Keratinocyte (primary cell): ENCODE data around the gene UCN3. TPM values are rescaled to one million over a fixed set of nuclear protein-coding genes. Genes with fewer than 3 reads are reported as not detected.

Experiments
- DNase-seq: peaks from one replicate; pipeline ENCODE4 v3.0.0-alpha.2; 2011; ENCODE audit warnings: low read depth, missing footprints, low spot score
- FAIRE-seq: peaks from 2 replicates; lab custom pipeline; 2011; peaks lifted over from hg19 to GRCh38; lab: Jason Lieb, UNC
- H2AFZ ChIP-seq: 2 replicates; pipeline ENCODE4 v1.6.0; 2012; ENCODE audit warnings: low read length, control low read depth, inconsistent platforms; ENCODE audit not compliant: control insufficient read depth
- H3K27ac ChIP-seq: 2 replicates; pipeline ENCODE4 v1.5.1; 2011; ENCODE audit warnings: low read length; ENCODE audit not compliant: control insufficient read depth, insufficient read depth
- H3K27me3 ChIP-seq: 3 replicates; pipeline ENCODE4 v1.6.0; 2011; ENCODE audit warnings: low read length; ENCODE audit not compliant: control insufficient read depth, insufficient read depth; ENCODE audit errors: extremely low read depth
- H3K36me3 ChIP-seq, 2 experiments: 2 replicates in 1 of 2; 3 replicates in 1 of 2; pipeline ENCODE4 v1.5.1; 2011; ENCODE audit warnings: low read length in 2 of 2, mild to moderate bottlenecking in 1 of 2; ENCODE audit not compliant: control insufficient read depth in 2 of 2, insufficient read depth in 2 of 2; ENCODE audit errors: extremely low read depth in 1 of 2
- H3K4me1 ChIP-seq: 3 replicates; pipeline ENCODE4 v1.5.1; 2011; ENCODE audit warnings: low read length; ENCODE audit not compliant: control insufficient read depth, insufficient read depth; ENCODE audit errors: extremely low read depth
- H3K4me2 ChIP-seq: 3 replicates; pipeline ENCODE4 v1.6.0; 2011; ENCODE audit warnings: low read depth, low read length; ENCODE audit not compliant: control insufficient read depth, insufficient read depth; ENCODE audit errors: extremely low read depth
- H3K4me3 ChIP-seq, 3 experiments: fragments of 200-600 bp in 1 of 3; sonication (generic) in 1 of 3; 2 replicates in 2 of 3; 3 replicates in 1 of 3; pipeline ENCODE4 v1.5.1; 2011 to 2016; ENCODE audit warnings: low read length in 3 of 3, mild to moderate bottlenecking in 3 of 3, control low read depth in 2 of 3, inconsistent platforms in 1 of 3, low read depth in 1 of 3, mixed read lengths in 1 of 3, mixed run types in 1 of 3, moderate library complexity in 1 of 3; ENCODE audit not compliant: control insufficient read depth in 2 of 3, insufficient read depth in 2 of 3; ENCODE audit errors: extremely low read depth in 1 of 3
- H3K79me2 ChIP-seq: 2 replicates; pipeline ENCODE4 v1.6.0; 2012; ENCODE audit warnings: low read length; ENCODE audit not compliant: control insufficient read depth, insufficient read depth
- H3K9ac ChIP-seq: 3 replicates; pipeline ENCODE4 v1.6.0; 2011; ENCODE audit warnings: low read length; ENCODE audit not compliant: control insufficient read depth, insufficient read depth; ENCODE audit errors: extremely low read depth
- H3K9me1 ChIP-seq: 3 replicates; pipeline ENCODE4 v1.6.0; 2011; ENCODE audit warnings: low read length; ENCODE audit not compliant: control insufficient read depth, insufficient read depth; ENCODE audit errors: extremely low read depth
- H3K9me3 ChIP-seq: 2 replicates; pipeline ENCODE4 v1.5.1; 2012; ENCODE audit warnings: low read depth, low read length; ENCODE audit not compliant: control insufficient read depth
- H4K20me1 ChIP-seq: 3 replicates; pipeline ENCODE4 v1.6.0; 2011; ENCODE audit warnings: low read length; ENCODE audit not compliant: control insufficient read depth, insufficient read depth; ENCODE audit errors: extremely low read depth
- CTCF ChIP-seq, 3 experiments: IDR thresholded peaks in 1 of 3; conservative IDR thresholded peaks in 1 of 3; optimal IDR thresholded peaks in 1 of 3; 2 replicates in 2 of 3; 3 replicates in 1 of 3; pipeline versions ENCODE3 to v1.5.1; 2011; ENCODE audit warnings: low read length in 3 of 3, mild to moderate bottlenecking in 3 of 3, moderate library complexity in 2 of 3, control low read depth in 1 of 3, inconsistent platforms in 1 of 3; ENCODE audit not compliant: insufficient read depth in 2 of 3; ENCODE audit errors: extremely low read depth in 1 of 3
- EZH2 ChIP-seq: IDR thresholded peaks from one replicate; pipeline ENCODE4 v1.6.1; 2012; ENCODE audit warnings: inconsistent platforms, mild to moderate bottlenecking, low read length, moderate library complexity
- dilution Hi-C: fragments of 300-500 bp; cut with MboI; formaldehyde crosslinking; loops from one replicate; pipeline ENCODE4 v1.7.0; 2020; ENCODE audit warnings: low sequenced_read_pairs; ENCODE audit not compliant: extremely low pct_ligation_motif_present
- polyA plus RNA-seq, 5 experiments: library from polyadenylated mRNA; depleted of rRNA in 3 of 5; stranded (reverse) in 3 of 5; stranded (forward) in 1 of 5; unstranded in 1 of 5; fragments of >200 nt; gene quantifications; 1 replicate in 1 of 5; 2 replicates in 3 of 5; 3 replicates in 1 of 5; pipeline versions ENCODE4 v1.2.1 to v1.2.3, GENCODE V29; 2011 to 2012; ENCODE audit warnings: missing spikeins in 2 of 5, low read depth in 1 of 5, low replicate concordance in 1 of 5

Gene UCN3
- polyA plus RNA-seq, 1 donor (not counting 4 experiments of a cell fraction or from before 2014, with no cell fraction given): not detected

- Histone ChIP-seq H3K27ac (no peak overlapping the region), H3K27me3 (peaks cover 5% of the 10 kb centered on the region), H3K4me3 (no peak overlapping the region), H4K20me1 (no peaks in the 10 kb centered on the region), H2AFZ (no peak overlapping the region), H3K9me1 (no peaks in the 10 kb centered on the region), H3K9ac (no peak overlapping the region), H3K79me2 (no peaks in the 10 kb centered on the region), H3K4me2 (no peak overlapping the region), H3K4me1 (no peaks in the 10 kb centered on the region), H3K9me3 (no peaks in the 10 kb centered on the region), H3K36me3 (no peaks in the 10 kb centered on the region)
- FAIRE-seq (no peak), DNase-seq (no peak)
- no peak for TF ChIP-seq EZH2
- no peak for TF ChIP-seq CTCF (optimal IDR thresholded peaks at IDR 0.05 in 1 of 3, IDR thresholded peaks at IDR 0.05 in 1 of 3, conservative IDR thresholded peaks at IDR 0.05 in 1 of 3; ENCODE audit: extremely low read depth in 1 of 3, insufficient read depth in 2 of 3, low read length in 3 of 3)
- dilution Hi-C loops: no loop called here
Measured at GRCh38 chr10:5338010-5338409, 26.8 kb upstream of the UCN3 start.

GRCh38 chr10:5343092-5343491 is 21.7 kb upstream of the UCN3 start:
- dilution Hi-C loops: no loop called here
- Histone ChIP-seq H3K4me2 (no peak overlapping the region), H3K9me1 (no peaks in the 10 kb centered on the region), H3K79me2 (no peaks in the 10 kb centered on the region), H3K36me3 (no peaks in the 10 kb centered on the region), H3K4me3 (no peak overlapping the region), H4K20me1 (no peaks in the 10 kb centered on the region), H2AFZ (no peak overlapping the region), H3K4me1 (no peaks in the 10 kb centered on the region), H3K9ac (no peak overlapping the region), H3K27ac (no peak overlapping the region), H3K27me3 (no peaks in the 10 kb centered on the region), H3K9me3 (no peaks in the 10 kb centered on the region)
- FAIRE-seq: no peak
- TF ChIP-seq EZH2: no peak
- TF ChIP-seq CTCF (optimal IDR thresholded peaks at IDR 0.05 in 1 of 3, IDR thresholded peaks at IDR 0.05 in 1 of 3, conservative IDR thresholded peaks at IDR 0.05 in 1 of 3; ENCODE audit: extremely low read depth in 1 of 3, insufficient read depth in 2 of 3, low read length in 3 of 3): no peak
- no peak for DNase-seq
